Stimulated activated CD4-positive, alpha-beta T cell treated with anti-CD3 and anti-CD28 coated beads, TNF-alpha, amount 100 ng/mL, for 24 hours (primary cell): ENCODE results near the gene PPP3CA.

Source experiments
- DNase-seq, 3 experiments: peaks; one replicate each; pipeline ENCODE4 v3.0.0-alpha.2; 2020; ENCODE audit warnings: low read depth in 3 of 3

PPP3CA gene

DNA sequence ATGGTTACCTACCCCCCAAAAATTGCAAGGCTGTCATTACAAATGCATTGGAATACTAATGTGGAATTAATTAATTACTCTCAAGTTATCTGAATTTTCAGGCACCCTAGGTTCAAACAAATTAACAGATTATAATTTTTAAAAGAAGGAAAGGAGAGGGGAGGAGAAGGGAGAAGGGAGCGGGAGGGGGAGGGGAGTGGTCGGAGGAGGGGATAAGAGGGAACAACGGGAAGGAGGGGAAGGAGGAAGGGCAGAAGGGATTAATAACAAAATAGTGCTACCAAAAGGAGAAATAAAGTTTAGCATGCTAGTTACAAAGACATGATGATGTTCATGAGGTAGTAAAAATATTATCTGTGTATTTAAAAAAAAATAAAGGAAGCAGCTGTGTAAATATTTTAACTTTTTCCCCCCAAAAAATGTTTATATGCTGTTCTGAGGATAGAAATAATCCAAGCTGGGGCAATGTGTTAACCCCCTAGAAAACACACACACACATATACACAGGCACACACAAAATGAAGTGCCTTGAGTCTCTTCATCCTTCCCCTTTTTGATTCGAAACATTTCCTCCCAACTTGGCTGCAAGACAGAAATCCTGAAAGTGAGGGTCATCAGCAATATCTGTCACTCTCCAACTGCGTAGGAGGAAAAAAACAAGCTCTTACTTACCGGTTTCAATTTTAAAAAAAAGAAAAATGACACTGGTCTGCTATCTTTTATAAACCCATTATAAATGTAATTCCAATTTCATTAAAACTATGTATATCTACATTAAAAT is 58.8 kb downstream of the PPP3CA start:
- no peak for DNase-seq

DNA sequence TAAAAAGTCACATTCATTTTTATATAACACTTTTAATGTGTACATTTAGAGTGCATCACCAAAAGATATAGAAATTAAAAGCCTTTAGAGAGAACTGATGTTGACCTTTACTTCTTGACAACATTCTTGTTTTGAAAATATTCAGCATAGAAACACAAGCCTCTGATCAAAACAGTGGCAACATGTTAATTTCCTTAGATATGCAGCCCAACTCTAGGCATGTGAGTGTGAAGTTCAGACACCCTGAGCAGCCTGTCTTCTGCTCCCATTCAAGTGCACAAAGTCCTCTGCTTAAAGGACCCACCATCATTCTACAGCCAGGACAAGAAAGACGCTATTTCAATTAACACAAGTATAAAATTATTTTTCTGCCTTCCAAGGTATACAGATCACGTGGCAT is 60.0 kb downstream of the PPP3CA start:
- no peak for DNase-seq

DNA sequence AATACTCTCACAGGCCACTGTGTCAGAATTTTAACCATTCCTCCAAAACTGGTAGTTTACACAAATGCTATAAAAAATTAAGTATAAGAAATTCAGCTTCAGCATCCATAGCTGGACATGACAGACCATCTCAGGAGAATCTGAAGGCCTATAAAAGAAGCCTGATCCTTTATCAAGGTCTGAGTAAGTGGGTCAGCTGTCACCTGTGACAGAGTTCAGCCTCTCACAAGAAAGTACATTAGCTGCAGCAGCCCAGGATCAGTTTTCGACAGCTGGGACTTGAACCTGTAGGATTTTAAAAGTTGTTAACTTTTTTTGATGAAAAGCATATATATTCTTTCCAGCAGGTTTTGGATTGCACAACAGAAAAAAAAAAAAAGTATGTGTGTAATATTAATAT is 60.7 kb downstream of the PPP3CA start:
- DNase-seq: no peak

DNA sequence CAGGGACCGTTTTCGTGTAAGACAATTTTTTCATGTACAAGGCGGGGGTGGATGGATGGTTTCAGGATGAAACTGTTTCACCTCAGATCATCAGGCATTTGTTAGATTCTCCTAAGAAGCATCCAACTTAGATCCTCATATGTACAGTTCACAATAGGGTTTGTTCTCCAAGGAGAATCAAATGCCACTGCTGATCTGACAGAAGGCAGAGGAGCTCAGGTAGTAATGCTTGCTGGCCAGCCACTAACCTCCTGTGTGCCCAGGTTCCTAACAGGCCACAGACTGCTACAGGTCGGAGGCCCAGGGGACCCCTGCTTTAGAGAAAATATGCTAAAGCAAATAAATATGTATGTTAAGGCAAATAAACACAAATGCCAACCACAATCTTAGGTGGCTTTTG is 61.3 kb downstream of the PPP3CA start:
- DNase-seq: no peak

- no peak for DNase-seq
Measured at GRCh38 chr4:101284546-101284945, 62.8 kb downstream of the PPP3CA start.

DNA sequence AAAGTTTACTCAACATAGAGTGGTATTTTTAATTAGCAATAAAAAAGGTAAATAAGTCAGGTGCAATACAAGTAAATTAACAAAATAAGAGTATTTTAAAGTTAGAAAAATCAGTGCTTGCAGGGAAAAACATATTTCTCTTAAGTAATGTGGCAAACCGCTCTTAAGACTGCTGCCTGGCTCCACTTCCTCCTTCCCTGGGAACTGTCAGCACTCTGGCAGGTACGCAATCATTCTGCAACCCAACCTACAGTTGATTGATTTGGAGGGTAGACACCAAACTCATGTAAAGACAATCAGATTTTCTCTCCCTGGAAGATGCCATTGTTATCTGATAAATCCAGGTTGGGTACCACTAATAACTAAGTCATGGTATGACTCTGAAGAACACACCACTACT is 63.9 kb downstream of the PPP3CA start:
- no peak for DNase-seq

GRCh38 chr4:101282076-101282844 is 65.1 kb downstream of the PPP3CA start:
- DNase-seq: peak in 2 of 3 experiments; percentile 19 to 31

- DNase-seq: no peak
Measured at GRCh38 chr4:101280866-101281600, 66.3 kb downstream of the PPP3CA start.

DNA sequence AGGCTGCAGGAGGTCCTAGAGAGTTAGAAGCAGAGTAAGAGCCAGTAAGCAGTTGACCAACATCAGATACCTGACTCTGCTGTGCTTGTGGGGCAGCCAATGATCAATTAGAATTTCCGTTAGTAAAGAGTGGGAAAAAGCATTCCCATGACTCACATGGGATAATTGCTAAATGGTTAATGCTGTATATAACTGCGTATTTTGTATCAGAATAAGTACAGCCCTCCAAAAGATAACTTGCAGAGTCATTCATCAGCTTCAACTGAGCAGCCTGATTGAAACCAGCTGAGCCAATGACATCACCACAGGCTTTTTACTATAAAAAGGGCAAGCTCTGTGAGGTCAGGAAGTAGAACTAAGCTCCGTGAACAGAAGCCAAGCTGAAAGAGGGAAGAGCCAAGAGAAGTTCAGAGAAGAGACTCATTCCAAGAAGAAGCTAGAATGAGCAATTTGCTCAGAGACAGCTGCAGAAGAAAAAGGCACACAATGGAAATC is 67.9 kb downstream of the PPP3CA start:
- DNase-seq: no peak

DNA sequence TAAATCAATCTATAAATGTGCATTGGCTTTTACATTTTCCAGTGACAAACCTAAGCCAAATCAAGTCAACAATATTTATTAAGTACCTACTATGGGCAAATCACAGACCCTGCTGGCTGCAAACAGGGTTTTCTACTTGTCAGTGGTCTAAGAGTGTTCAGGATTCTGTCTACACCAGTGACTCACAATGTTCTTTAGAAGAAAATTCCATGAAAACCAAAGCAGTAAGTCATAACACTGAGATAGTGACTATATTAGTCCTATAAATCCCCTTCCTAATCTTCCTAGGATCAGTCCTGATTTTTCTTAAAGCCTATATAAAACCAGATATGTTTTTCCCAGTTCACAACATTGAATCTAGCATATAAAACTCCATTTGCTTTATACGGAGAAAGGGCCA is 69.7 kb downstream of the PPP3CA start:
- no peak for DNase-seq

GRCh38 chr4:101276661-101277060 is 70.7 kb downstream of the PPP3CA start:
- DNase-seq: no peak

GRCh38 chr4:101274888-101275752 is 72.2 kb downstream of the PPP3CA start:
- DNase-seq: no peak

DNA sequence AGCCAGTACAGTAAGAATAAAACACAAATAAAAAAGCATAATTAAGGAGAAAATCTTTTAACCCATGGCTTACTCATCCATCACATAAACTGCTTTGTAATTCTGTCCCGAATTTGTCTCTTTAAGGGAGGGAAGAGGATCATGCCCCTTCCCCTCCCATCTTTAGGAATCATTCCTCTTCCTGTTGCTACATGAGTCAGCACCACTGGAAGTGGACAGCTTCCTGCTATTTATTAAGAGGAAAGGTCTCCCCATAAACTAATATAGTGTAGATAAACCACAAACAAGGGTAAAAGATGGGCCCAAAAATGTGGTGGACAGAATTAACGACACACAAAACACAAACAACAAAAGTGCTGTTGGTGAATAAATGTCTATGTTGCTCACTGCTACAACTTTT is 75.8 kb downstream of the PPP3CA start:
- no peak for DNase-seq

DNA sequence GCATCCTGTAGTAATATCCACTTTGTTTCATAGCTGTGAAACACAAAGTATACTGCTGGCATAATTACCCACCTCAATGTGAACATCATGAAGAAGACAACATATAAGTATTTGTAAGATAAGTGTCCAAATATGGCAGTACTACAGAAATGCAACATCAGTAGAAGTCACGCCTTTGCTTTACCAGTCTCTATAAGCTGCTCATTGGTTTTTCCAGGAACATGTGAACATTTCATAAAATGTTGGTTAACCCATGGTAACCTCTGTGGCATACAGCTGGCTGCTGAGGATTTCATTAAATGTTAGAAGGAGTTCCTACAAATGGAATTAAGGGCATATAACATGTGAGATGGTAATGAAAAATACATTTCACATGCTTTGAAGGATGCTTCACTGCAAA is 77.6 kb downstream of the PPP3CA start:
- no peak for DNase-seq

- no peak for DNase-seq
Measured at GRCh38 chr4:101265816-101266172, 81.5 kb downstream of the PPP3CA start.

- no peak for DNase-seq
Measured at GRCh38 chr4:101264993-101265815, 82.1 kb downstream of the PPP3CA start.

- DNase-seq: no peak
Measured at GRCh38 chr4:101264512-101264911, 82.8 kb downstream of the PPP3CA start.

- DNase-seq: no peak
Measured at GRCh38 chr4:101262683-101263082, 84.6 kb downstream of the PPP3CA start.

DNA sequence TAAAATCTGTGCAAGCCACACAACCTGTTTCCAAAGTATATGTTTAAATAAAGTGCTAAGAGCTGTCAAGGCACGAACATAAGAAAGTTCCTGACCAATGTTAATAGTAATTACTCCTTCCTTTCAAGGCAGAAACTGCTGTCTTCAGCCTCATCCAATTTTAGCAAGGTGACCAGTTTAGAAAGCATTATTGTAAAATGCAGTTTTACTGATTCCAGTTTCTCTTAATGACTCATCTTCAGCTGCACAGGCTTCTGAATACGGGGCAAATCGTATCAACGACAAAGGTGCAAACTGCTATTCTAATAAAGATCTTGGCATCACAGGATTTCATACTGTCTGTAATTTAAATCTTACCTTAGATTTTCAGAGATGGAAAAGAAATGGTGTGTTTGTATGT is 87.5 kb downstream of the PPP3CA start:
- DNase-seq: no peak

DNA sequence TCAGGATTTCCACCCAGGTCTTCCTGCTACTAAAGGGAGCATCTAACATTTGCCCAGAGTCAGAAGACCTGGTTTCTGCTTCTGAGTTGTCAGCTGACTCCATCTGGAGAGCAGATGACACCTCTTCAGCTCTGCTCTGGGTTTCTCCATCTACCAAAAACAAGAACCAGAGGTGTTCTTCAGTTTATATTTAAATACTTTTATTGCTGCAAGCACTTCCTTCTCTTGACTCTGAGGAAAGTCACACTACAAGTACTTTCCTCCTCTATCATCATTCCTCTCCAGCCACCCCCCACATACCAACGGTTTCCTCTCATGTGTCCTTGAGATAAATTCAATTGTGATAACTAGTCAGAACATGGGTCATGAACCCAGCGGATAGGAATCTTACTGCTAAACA is 88.4 kb downstream of the PPP3CA start:
- DNase-seq: no peak

- DNase-seq: no peak
Measured at GRCh38 chr4:101256222-101256621, 91.1 kb downstream of the PPP3CA start.
